Right ventricle myocardium superior (tissue), 1 donor: ENCODE results near the gene PFN2. TPM values are rescaled to one million over a fixed set of nuclear protein-coding genes. Genes with fewer than 3 reads are reported as not detected.
A peak's percentile ranks its signal among the peaks of the same experiment; 100 is the strongest.
"Not testable (repeated sequence)": the region's sequence is repeated elsewhere in the genome, so short reads cannot be mapped to it uniquely, and the experiment has no call there.

ENCODE experiments used
- ATAC-seq: fragments of 200-7000 bp; cut with Tn5 transposase; one replicate; pipeline ENCODE4 v1.9.1; 2020; ENCODE audit warnings: mild to moderate bottlenecking; ENCODE audit not compliant: poor library complexity
- DNase-seq: peaks from one replicate; pipeline ENCODE4 v3.0.0-alpha.2; 2020
- intact Hi-C: fragments of 100-400 bp; cut with DNase I; formaldehyde crosslinking; loops from one replicate; pipeline ENCODE4 v1.11.2; 2022
- long read RNA-seq: library from polyadenylated mRNA; unstranded; transcript quantifications from one replicate; pipeline ENCODE4 v2.0.0, GENCODE V29; 2021
- total RNA-seq: library from RNA; stranded (reverse); fragmentation: NEBNext Ultra II Directional; extraction: Animal tissue kit (Norgen Biotek cat#: 25700); gene quantifications from one replicate; pipeline ENCODE4 v1.2.1, GENCODE V29; 2021
- donor health status: DM: no; HTN: yes; CAD: no; lungs with severe emphysema.

Gene PFN2, protein sequence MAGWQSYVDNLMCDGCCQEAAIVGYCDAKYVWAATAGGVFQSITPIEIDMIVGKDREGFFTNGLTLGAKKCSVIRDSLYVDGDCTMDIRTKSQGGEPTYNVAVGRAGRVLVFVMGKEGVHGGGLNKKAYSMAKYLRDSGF
- 61.3 TPM for total RNA-seq
- long read RNA-seq, transcript PFN2-203 (3 exons, 1,780 nt), result minor isoform, 13 of 175 reads
- long read RNA-seq, transcript PFN2-201 (3 exons, 2,261 nt), result major isoform, 159 of 175 reads
- long read RNA-seq, partial matches to known transcripts, result 0 of 175 reads
- long read RNA-seq, other reads (novel, unspliced or antisense), result 1 of 175 reads

DNA sequence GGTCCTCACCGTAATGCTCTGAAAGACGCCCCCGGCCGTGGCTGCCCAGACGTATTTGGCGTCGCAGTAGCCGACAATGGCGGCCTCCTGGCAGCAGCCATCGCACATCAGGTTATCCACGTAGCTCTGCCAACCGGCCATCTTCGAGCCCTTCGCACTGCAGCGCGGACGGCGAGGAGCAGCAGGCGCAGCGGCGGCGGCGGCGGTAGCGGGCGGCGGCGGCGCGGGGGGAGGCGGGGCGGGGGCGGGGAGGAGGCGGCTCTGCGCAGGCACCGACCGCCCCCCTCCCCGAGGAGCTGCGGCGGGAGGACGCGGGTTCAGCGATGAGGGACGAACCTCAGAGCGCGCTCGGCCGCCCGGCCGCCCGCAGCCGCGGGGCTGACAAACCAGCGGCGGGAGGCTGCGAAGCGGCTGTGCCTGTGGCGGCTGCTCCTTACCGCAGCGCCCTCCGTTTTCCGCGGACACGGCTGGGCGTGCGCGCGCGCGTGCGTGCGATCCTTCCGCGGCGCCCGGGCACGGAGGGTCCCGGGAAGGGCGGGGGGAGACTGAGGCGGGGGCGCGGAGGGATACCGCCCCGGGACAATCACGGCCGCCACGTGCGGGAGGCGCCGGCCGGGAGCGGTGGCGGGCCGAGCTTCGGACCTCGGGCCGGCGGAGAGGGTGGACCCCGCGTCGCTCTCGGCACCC, at the start of gene PFN2:
TSS of gene PFN2 (minus strand) at position 180 of the 687 bp plus-strand sequence. CDS start at position 141, 39 bp downstream.
- intact Hi-C loops, result no loop called here
- ATAC-seq (peak; percentile 83), DNase-seq (peak; percentile 78)

DNA sequence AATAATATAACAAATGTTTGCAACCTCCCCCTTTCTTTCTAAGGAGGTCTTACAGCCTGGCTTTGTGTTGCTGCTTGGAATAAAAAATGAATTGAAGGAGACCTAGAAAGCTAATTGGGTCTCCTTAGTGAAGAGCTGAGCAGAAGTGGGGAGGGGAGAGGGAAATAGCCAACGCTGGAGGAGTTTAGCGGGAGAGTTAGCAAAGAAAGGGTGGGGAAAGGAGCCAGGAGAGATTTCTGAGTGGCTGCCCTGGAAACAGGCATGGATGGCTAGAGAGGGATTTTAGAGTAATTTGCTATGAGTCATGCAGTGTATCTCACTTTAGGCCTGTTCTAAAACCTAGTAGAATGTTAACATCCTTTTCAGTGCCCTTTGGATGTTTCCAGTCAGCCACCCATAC, 45.2 kb upstream of the PFN2 start:
- intact Hi-C loops, result no loop called here
- no peak for DNase-seq
- ATAC-seq, result no peak

DNA sequence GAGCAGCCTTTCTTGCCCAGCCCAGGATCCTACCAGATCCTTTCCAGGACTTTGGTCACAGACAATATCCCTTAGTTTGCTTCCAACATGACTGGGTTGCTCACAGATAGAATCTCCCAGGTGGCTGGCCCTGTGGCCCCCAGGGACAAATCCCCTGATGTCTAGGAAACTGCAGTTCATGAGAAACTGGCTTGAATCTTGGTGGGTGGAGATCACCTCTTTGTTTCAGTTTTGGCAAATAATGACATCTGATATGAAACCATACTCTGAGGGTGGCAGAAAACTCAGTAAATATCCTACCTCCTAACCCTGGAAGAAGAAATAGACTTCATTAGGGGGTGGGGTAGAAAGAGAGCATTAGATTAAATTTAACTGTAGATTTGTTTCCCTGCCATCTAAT, 44.1 kb upstream of the PFN2 start:
- no peak for DNase-seq
- no peak for ATAC-seq
- intact Hi-C loops, result loop anchor here (5.0 kb wide), 1 partner anchor 33 kb away; no protein-coding TSS in a partner anchor

DNA sequence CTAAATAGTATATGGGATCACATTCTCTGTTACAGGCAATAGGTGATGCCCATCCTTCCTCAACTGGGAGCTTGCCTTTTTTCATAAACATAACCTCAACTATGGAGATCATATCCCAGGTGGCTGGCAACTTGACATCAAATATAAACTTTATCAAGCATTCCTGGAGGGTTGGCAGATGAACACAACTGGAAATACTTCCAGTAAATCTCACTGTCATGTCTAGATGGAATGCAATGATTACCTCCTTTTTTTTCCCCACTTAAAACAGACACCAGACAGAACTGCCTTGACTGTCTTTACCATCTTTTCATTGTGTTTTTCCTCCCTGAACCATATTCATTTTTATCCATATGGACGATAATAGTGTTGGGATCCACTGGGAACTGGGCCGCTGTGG, 43.1 kb upstream of the PFN2 start:
- intact Hi-C loops, result loop anchor here (5.0 kb wide), 1 partner anchor 34 kb away; no protein-coding TSS in a partner anchor
- no peak for ATAC-seq
- DNase-seq, result no peak

DNA sequence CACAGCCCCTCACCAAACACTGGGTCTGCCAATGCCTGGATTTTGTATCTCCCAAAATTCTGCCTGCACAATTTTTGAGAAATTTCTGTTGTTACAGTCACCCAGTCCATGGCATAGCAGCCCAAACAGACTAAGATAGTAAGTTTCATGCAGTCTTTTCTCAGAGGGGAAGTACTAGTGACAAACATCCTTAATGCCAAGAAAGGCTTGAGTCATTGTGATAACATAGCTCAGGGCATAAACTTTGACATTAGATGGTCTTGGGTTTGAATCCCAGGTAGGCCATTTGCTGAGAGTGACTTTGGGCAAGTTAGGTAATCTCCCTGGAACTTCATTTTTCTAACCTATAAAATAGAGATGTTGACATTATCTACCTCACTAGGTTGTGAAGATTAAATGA, 36.1 kb upstream of the PFN2 start:
- DNase-seq, result no peak
- intact Hi-C loops, result no loop called here
- ATAC-seq, result no peak

DNA sequence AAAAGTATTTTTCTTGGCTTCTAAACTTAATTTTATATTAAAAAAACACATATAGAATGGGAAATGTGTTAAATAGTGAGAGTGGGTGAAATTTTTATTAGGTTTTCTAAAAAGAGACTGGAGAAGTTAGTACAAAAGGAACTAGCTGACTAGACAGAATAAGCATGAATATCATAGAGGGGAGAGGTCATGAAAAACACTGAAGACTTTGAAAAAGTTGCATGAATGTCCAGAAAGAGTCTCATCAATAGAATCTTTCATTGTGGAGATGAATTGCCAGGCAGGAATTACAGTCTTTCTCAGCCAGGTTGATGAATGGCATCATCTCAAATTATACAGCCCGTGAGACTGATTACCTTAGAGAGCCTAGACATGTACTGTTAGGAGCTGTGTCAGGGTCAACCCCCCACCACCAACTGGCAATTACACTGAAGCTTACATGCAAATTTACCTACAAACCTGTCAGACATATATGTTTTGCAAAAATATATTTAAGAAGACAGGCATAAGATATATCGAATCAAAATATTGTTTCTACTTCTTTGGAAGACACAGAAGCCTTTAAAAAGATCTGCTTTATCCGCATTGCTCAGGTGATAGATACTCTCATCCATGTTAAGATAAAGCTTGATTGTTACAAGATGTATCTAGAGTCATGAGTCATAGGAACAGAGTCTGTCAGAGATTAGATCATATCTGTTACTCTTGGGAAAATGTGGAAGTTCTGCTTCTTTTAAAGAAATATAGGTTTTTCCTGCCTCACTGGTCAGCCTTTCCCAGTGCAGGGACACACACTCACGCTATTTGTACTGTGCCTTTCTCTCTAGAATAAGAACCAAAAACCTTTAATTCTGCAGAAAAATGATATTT, 34.8 kb upstream of the PFN2 start:
- ATAC-seq (no peak), DNase-seq (no peak)
- intact Hi-C loops, result no loop called here

DNA sequence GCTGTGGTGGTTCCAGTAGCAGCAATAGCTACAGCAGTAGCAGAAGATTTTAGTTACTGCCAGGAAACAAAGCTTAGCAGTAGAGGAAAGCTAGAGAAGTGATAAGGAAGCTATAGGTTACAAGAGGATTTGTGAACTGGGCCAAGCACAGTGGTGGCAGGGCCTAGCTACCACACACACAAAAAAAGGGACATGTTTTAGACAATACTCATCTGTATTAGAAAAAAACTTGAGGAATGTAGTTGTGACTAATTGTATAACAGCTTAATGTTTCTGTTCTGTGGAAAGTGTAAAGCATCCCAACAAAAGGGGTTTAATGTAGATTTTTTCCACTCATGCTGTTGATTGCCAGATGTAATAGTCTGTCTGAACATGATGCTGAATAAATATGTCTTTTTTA, 29.9 kb upstream of the PFN2 start:
- intact Hi-C loops, result no loop called here
- DNase-seq (no peak), ATAC-seq (no peak)

DNA sequence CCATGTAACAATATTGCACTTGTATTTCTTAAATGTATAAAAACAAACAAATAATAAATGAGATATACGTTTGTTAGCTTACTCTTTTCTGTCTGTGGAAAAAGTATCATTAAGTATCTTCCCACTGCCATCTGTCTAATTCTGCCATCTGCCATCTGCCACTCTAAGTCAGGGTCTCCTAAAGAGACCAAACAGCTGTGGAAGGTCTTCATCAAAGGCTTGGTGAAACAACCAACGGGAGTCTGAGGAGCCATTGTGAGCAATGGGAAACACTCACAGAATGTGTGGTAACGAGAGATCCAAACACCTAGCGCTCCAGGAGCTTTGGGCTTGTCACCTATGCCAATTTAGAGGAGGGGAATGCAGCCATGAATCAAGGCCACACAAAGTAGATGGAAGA, 28.7 kb upstream of the PFN2 start:
- ATAC-seq, result no peak
- DNase-seq, result no peak
- intact Hi-C loops, result no loop called here

DNA sequence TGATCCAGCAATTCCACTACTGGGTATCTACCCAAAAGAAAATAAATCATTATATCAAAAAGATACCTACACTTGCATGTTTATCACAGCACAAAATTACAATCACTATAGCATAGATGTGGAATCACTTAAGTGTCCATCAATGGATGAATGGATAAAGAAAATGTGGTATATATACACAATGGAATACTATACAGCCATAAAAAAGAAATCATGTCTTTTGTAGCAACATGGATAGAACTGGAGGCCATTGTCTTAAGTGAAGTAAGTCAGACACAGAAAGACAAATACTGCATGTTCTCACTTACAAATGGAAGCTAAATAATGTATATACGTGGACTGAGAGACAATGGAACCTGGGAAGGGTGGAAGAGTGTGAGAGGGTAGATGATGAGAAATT, 28.3 kb upstream of the PFN2 start:
- DNase-seq, result no peak
- no peak for ATAC-seq
- intact Hi-C loops, result no loop called here

DNA sequence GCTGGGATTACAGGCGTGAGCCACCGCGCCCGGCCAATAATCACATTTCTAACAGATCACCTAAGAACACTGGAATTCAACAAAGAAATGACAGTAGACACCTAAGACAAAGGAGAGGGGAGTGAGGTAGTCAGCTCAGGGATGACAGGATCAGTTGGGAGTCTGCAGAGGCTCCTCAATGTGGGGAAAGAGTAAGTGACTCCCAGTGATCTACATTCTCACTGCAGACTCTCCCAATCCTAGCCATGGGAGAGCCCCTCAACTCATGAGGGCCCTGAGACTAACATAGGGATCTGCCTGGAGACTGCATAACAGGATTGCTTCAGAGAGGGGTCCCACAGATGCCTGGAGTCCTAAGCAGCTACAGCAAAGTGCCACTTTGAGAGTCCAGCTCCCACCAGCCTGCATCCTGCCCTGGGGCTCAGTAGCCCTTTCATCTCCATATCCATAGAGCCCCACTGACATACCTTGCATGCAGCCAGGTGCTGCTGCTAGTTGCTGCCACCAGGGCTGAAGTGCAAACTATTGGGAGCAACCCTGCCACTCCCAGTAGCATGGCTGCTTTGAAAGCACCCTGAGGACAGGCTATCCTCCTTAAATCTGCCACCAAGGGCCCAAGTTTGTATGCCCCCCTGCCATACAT, 21.8 kb upstream of the PFN2 start:
- intact Hi-C loops, result no loop called here

DNA sequence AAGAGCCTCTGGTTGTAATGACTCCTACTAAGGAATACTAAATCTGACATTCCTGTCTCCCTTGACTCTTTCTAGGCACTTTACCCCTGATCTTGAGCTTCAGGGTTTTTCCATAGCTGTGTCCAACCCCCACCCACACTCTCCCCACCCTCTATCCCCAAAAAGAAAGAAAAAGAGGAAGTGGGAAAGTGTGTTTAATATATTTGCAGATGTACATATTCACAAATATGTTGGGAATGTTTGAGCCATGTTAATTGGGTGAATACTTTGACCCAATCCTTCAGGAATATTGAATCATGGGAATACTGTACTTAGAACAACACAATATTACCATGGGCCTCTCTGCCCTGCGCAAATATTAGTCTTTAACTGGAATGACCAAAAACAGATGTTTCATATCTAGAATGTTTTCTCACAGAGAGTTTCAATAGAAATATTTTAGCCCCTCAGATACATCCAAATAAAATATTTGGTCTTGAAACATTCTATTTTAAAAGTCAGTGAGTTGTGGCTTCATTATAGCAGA, 19.8 kb upstream of the PFN2 start:
- no peak for DNase-seq
- no peak for ATAC-seq
- intact Hi-C loops, result no loop called here

More for the DNA sequence above, 21.8 kb upstream of the PFN2 start:
- ATAC-seq (no peak), DNase-seq (no peak)

DNA sequence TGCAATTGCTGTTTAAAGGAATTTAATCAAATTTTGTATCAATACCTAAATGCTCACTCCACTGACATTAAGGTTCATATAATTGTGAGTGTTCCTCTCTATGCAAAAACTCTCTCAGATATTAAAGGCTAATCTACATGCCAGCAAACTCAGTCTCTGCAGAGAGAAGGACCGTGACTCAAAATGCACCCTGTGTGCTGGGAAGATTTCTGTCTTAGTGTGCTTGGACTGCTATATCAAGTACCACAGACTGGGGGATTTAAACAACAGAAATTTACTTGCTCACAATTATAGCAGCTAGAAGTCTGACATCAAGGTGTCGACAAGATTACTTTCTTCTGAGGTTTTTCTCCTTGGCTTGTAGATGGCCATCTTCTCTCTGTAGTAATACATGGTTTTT, 18.6 kb upstream of the PFN2 start:
- DNase-seq (no peak), ATAC-seq (no peak)
- intact Hi-C loops, result no loop called here

DNA sequence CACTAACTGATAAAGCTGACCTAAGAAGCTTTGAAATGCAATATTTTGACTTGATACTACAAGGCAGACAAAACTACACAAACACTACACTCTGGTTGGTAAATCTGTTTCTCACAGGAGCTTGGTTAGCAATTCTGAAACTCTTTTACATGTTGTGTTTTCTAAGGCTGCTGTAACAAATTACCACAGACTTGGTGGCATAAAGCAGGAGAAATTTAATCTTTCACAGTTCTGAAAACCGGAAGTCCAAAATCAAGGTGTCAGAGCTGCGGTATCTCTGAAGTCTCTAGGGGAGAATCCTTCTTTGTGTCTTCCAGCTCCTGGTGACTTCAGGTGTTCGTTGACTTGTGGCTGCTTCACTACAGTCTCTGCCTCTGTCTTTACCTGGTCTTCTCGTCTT, 12.9 kb upstream of the PFN2 start:
- no peak for DNase-seq
- intact Hi-C loops, result no loop called here
- no peak for ATAC-seq

DNA sequence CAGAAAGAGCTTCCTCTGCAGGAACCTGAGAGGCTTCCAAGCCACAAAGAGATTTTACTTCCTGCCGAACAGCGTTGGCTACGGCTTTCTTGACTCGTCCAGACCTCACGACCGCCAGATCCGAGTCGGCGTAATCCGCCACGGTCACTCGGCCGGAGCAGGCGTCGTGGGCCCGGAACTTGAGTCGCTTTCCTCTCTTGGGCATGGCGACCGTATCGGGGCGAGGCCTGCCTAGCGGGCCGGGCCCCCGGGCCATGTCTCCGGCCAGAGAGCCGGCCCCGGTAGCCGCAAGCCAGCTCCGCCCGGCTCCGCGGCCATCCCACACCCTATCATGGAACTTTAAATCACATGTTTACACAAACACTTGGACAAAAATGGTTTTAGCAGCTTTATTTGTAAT, 12.4 kb upstream of the PFN2 start:
- ATAC-seq, intact Hi-C loops, DNase-seq: not testable (repeated sequence)

DNA sequence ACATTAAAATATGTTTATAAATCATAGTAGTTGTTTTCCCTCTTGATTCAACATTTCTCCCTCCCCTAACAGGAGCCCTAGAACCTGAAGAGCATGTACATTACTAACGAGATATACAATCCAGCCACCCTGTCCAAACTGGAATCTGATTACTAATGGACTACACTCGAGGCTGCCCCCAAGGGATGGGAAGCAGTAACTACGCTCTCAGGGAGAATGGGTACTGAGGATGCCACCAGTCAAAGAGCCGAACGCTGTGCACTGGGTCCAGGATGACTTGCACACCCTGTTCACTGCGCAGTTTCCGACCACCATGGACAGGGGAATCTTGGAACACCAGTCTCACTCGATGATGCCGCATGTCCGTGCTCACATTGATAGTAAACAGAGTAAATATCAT, 11.3 kb upstream of the PFN2 start:
- DNase-seq, intact Hi-C loops: not testable (repeated sequence)
- ATAC-seq, result peak; percentile 41

DNA sequence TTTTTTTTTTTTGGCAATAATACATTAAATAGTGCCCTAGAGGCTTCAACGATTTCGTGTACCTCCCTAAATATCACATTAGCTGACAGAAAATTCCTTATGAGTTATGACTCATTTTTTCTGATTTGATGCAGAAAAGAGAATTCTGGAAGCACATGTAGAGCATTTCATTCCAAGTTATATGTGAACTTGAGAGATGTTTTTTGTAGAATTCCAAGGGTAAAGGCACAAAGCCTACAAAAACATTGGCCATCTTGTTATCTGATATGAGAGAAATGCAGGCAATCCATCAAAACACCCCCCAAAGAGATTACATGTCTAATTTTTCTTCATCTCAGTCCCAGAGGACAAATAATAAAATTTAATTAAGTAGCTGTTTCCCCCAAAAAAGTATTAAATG, 6.7 kb upstream of the PFN2 start:
- intact Hi-C loops, result no loop called here
- ATAC-seq, result no peak
- DNase-seq, result no peak

DNA sequence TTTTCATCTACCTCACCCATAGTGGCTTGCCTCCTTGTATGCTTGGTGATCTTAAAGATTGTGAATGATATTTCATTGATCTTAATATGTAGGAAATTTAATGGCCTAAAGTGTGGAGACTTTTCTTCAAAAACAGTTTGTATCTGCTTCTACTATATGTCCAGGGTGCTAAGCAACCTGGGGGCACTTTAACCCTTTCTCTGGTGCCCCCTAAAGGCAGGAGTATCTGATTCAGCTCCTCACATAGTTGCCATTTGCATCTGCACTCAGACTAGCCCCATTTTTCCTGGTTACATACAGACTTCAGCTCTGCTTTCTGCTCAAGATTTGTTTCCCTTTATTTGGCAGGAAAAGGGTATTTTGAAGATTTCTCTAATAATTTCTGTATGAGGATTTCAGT, 5.2 kb upstream of the PFN2 start:
- ATAC-seq (no peak), DNase-seq (no peak)
- intact Hi-C loops, result no loop called here

DNA sequence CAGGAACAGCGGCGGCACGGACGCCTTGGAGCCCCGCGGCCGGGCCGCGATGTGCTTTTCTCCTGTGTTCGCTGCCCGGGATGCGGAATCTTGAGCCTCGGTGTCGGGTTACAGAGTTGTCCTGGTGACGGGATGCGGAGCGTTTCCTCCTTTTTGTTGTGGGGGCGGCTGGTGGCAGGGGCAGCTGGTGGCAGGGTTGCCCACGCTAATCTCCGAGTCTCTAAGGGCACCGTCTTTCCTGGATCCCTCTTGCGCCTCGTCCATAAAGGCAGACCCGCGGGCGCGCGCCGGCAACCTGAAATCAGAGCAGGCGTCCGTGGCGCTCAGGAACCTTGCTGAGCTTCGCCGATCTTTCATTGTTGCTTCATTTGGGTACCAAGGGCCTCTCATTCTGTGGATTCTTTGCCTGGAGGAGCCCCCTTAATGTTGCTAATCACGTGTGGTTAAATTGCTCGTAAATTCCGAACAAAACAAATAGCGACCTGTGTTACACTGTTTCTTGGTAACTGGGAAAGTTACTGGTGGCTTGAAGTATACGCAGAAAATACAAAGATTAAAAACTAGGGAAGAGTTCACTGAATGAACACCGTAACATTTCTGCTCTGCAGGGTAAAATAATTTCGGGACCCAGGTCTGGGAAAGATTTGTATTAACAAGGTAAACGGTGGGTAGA, 844 bp upstream of the PFN2 start:
- intact Hi-C loops, result no loop called here
- peak; percentile 69 for DNase-seq
- peak; percentile 37 for ATAC-seq
